H1 (cell line): ENCODE results near the gene CLDN25. TPM values are rescaled to one million over a fixed set of nuclear protein-coding genes. Genes with fewer than 3 reads are reported as not detected.

Source experiments
- CREB1 ChIP-seq: IDR thresholded peaks from 2 replicates; pipeline ENCODE4 v1.6.1; 2012; ENCODE audit warnings: inconsistent platforms
- RAD21 ChIP-seq, 2 experiments: IDR thresholded peaks in 1 of 2; conservative IDR thresholded peaks in 1 of 2; 2 replicates each; pipeline ENCODE4 v1.6.1; 2011; ENCODE audit warnings: low read depth in 2 of 2, low read length in 2 of 2, improper control_type of control experiment in 1 of 2, inconsistent platforms in 1 of 2, mild to moderate bottlenecking in 1 of 2, moderate library complexity in 1 of 2
- SIX5 ChIP-seq: IDR thresholded peaks from 2 replicates; pipeline ENCODE4 v1.6.1; 2011; ENCODE audit warnings: mild to moderate bottlenecking, low read depth, low read length
- TAF7 ChIP-seq: optimal IDR thresholded peaks from 2 replicates; pipeline ENCODE3; 2011; ENCODE audit warnings: low read depth, mild to moderate bottlenecking, inconsistent platforms, low read length, moderate library complexity, borderline replicate concordance
- polyA plus RNA-seq, 7 experiments: library from polyadenylated mRNA; depleted of rRNA in 3 of 7; stranded (reverse) in 5 of 7; unstranded in 2 of 7; fragments of >200 nt in 5 of 7; fragments of 200-250 nt in 2 of 7; gene quantifications; 1 replicate in 5 of 7; 2 replicates in 1 of 7; 4 replicates in 1 of 7; pipeline versions ENCODE4 v1.2.1 to v1.2.3, GENCODE V29; 2011 to 2013; ENCODE audit warnings: missing spikeins in 2 of 7, mixed read lengths in 2 of 7
- total RNA-seq: library from RNA; stranded (reverse); fragmentation: NEBNext Ultra II Directional; extraction: Animal tissue kit (Norgen Biotek cat#: 25700); gene quantifications from 2 replicates; pipeline ENCODE4 v1.2.1, GENCODE V29; 2021

Gene CLDN25
- total and polyA plus RNA-seq, 2 of the 8 experiments (the other 6 are each of a cell fraction or from before 2014, with no cell fraction given): not detected

- peak in 1 of 2 experiments; percentile 22; a peak in 2 of 4 replicates for TF ChIP-seq RAD21 (IDR thresholded peaks at IDR 0.05 in 1 of 2, conservative IDR thresholded peaks at IDR 0.05 in 1 of 2; ENCODE audit: low read depth in 2 of 2, low read length in 2 of 2)
- TF ChIP-seq TAF7: peak; percentile 46
- peak; percentile 91 for TF ChIP-seq SIX5
- peak; percentile 63 for TF ChIP-seq CREB1
These were observed 6.0 kb upstream of the CLDN25 start, which contains the start of gene ZW10 (continued) for GRCh38 chr11:113773416-113774173.
